GM18861 (cell line): ENCODE results near the gene PLA2G3.

Experiments
- ATAC-seq: cut with Tn5 transposase; IDR thresholded peaks from one replicate; pipeline ENCODE4 v1.9.1; 2021; ENCODE audit not compliant: unreplicated experiment

PLA2G3 gene

GRCh38 chr22:31148488-31148887 is 8.2 kb upstream of the PLA2G3 start:
- ATAC-seq, result no peak

- no peak for ATAC-seq
Observed at GRCh38 chr22:31144223-31144622, 3.9 kb upstream of the PLA2G3 start.

GRCh38 chr22:31143537-31143936 is 3.2 kb upstream of the PLA2G3 start:
- ATAC-seq, result no peak

- no peak for ATAC-seq
Observed at GRCh38 chr22:31143038-31143437, 2.7 kb upstream of the PLA2G3 start.

- ATAC-seq, result no peak
Observed at GRCh38 chr22:31142285-31142684, 2.0 kb upstream of the PLA2G3 start.

- ATAC-seq, result no peak
Observed at GRCh38 chr22:31141551-31141950, 1.2 kb upstream of the PLA2G3 start.

GRCh38 chr22:31140746-31141145 is 438 bp upstream of the PLA2G3 start:
- no peak for ATAC-seq

- ATAC-seq, result no peak
Observed at GRCh38 chr22:31139066-31139465, 1.2 kb downstream of the PLA2G3 start.

GRCh38 chr22:31138126-31138525 is 2.2 kb downstream of the PLA2G3 start:
- no peak for ATAC-seq

- ATAC-seq, result no peak
Observed at GRCh38 chr22:31137721-31138120, 2.6 kb downstream of the PLA2G3 start.

- ATAC-seq, result no peak
Observed at GRCh38 chr22:31136711-31137110, 3.6 kb downstream of the PLA2G3 start.

- no peak for ATAC-seq
Observed at GRCh38 chr22:31136155-31136554, 4.2 kb downstream of the PLA2G3 start.

GRCh38 chr22:31135706-31136105 is 4.6 kb downstream of the PLA2G3 start:
- no peak for ATAC-seq

GRCh38 chr22:31134688-31135087 is 5.6 kb downstream of the PLA2G3 start:
- no peak for ATAC-seq

GRCh38 chr22:31133911-31134310 is 6.4 kb downstream of the PLA2G3 start:
- no peak for ATAC-seq

- ATAC-seq, result no peak
Observed at GRCh38 chr22:31130873-31131272, 9.4 kb downstream of the PLA2G3 start.

GRCh38 chr22:31128156-31128555 is 12.2 kb downstream of the PLA2G3 start:
- ATAC-seq, result no peak

- no peak for ATAC-seq
Observed at GRCh38 chr22:31127181-31127772, 13.0 kb downstream of the PLA2G3 start.

- ATAC-seq, result no peak
Observed at GRCh38 chr22:31126869-31127175, 13.5 kb downstream of the PLA2G3 start.

GRCh38 chr22:31126128-31126868 is 14.0 kb downstream of the PLA2G3 start:
- ATAC-seq, result no peak

GRCh38 chr22:31125521-31126117 is 14.7 kb downstream of the PLA2G3 start:
- no peak for ATAC-seq

- no peak for ATAC-seq
Observed at GRCh38 chr22:31124811-31125465, 15.4 kb downstream of the PLA2G3 start.
